ENCODE measurements around the gene HTR3A. TPM values are rescaled to one million over a fixed set of nuclear protein-coding genes. Genes with fewer than 3 reads are reported as not detected.

The HTR3A gene
- total and polyA plus RNA-seq, 2 donors (not counting 1 experiment from before 2014, with no cell fraction given): not detected

DNA sequence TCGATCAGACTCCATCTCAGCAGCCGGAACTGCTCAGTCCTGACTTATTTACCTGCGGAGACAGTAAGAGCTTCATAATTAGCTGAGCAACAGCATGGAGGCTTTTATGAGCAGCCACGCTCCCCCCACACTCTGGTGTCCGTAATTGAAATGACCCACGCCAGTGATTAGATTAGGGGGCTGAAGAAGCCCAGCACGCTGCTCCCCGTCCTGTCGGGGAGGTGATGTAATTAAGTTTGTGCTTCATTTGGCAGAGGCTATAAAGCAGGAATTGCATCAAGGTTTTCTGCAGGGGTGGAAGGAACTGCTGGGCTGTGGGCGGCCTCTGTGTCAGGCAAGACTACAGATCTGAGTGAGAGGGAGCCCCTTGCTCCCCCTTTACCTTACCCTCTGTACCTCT, 22.8 kb upstream of the HTR3A start:
- no peak overlapping the region for H3K9ac ChIP-seq (ENCODE audit: insufficient read depth, low read length)
- DNase-seq (ENCODE audit: low read depth in 2 of 2): no peak
- H2AFZ ChIP-seq (ENCODE audit: low read length): no peak overlapping the region
- H3K36me3 ChIP-seq (ENCODE audit: control insufficient read depth, insufficient read depth, low read length): no peaks in the 10 kb centered on the region
- no peaks in the 10 kb centered on the region for H3K27me3 ChIP-seq (ENCODE audit: control insufficient read depth, insufficient read depth, low read length)
- no peaks in the 10 kb centered on the region for H4K20me1 ChIP-seq (ENCODE audit: control insufficient read depth, extremely low read depth, insufficient read depth, low read length)
- no peaks in the 10 kb centered on the region for H3K79me2 ChIP-seq (ENCODE audit: control insufficient read depth, insufficient read depth, low read length)
- no peak overlapping the region for H3K27ac ChIP-seq (ENCODE audit: insufficient read depth, low read length)
- no peaks in the 10 kb centered on the region for H3K9me3 ChIP-seq (ENCODE audit: control insufficient read depth, insufficient read depth, low read depth, low read length)
- no peak for TF ChIP-seq EZH2 (IDR thresholded peaks at IDR 0.05; ENCODE audit: low read length, missing control alignments)
- TF ChIP-seq, protein P1, sequence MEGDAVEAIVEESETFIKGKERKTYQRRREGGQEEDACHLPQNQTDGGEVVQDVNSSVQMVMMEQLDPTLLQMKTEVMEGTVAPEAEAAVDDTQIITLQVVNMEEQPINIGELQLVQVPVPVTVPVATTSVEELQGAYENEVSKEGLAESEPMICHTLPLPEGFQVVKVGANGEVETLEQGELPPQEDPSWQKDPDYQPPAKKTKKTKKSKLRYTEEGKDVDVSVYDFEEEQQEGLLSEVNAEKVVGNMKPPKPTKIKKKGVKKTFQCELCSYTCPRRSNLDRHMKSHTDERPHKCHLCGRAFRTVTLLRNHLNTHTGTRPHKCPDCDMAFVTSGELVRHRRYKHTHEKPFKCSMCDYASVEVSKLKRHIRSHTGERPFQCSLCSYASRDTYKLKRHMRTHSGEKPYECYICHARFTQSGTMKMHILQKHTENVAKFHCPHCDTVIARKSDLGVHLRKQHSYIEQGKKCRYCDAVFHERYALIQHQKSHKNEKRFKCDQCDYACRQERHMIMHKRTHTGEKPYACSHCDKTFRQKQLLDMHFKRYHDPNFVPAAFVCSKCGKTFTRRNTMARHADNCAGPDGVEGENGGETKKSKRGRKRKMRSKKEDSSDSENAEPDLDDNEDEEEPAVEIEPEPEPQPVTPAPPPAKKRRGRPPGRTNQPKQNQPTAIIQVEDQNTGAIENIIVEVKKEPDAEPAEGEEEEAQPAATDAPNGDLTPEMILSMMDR (conservative IDR thresholded peaks at IDR 0.05 in 1 of 2, IDR thresholded peaks at IDR 0.05 in 1 of 2; ENCODE audit: low read depth in 1 of 2, low read length in 2 of 2): no peak
- H3K4me2 ChIP-seq (ENCODE audit: extremely low read depth, insufficient read depth, low read length): no peak overlapping the region
- H3K4me1 ChIP-seq (ENCODE audit: control insufficient read depth, extremely low read depth, insufficient read depth, low read length): no peaks in the 10 kb centered on the region
- H3K4me3 ChIP-seq (replicated peaks in 1 of 4; ENCODE audit: control extremely low read depth in 1 of 4, insufficient read depth in 1 of 4, low read depth in 3 of 4, low read length in 4 of 4): no peak overlapping the region

DNA sequence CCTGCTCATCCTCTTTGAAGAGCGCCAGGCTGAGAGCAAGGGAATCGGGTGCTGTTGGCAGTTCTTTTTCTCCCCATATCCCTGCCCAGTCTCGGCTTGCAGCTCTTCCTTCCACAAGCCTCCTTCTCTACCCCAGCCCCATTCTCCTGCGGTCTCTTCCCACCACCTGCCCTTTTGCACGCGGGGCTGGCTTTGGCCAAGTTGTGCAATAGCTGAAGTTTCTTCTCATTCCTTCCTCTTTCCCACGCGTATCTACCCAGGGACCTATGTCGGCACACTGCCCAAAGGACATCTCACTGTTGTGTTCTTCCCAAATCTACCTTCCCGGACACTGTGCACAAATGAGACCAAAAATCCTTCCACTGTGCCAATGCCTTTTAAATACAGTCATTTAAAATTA, 22.3 kb upstream of the HTR3A start:
- no peaks in the 10 kb centered on the region for H3K9me3 ChIP-seq (ENCODE audit: control insufficient read depth, insufficient read depth, low read depth, low read length)
- H3K27ac ChIP-seq (ENCODE audit: insufficient read depth, low read length): no peak overlapping the region
- no peak overlapping the region for H3K4me2 ChIP-seq (ENCODE audit: extremely low read depth, insufficient read depth, low read length)
- no peak overlapping the region for H3K9ac ChIP-seq (ENCODE audit: insufficient read depth, low read length)
- H3K27me3 ChIP-seq (ENCODE audit: control insufficient read depth, insufficient read depth, low read length): no peaks in the 10 kb centered on the region
- TF ChIP-seq, protein P1 (conservative IDR thresholded peaks at IDR 0.05 in 1 of 2, IDR thresholded peaks at IDR 0.05 in 1 of 2; ENCODE audit: low read depth in 1 of 2, low read length in 2 of 2): no peak
- TF ChIP-seq EZH2 (IDR thresholded peaks at IDR 0.05; ENCODE audit: low read length, missing control alignments): no peak
- H4K20me1 ChIP-seq (ENCODE audit: control insufficient read depth, extremely low read depth, insufficient read depth, low read length): no peaks in the 10 kb centered on the region
- H3K36me3 ChIP-seq (ENCODE audit: control insufficient read depth, insufficient read depth, low read length): no peaks in the 10 kb centered on the region
- no peaks in the 10 kb centered on the region for H3K79me2 ChIP-seq (ENCODE audit: control insufficient read depth, insufficient read depth, low read length)
- no peaks in the 10 kb centered on the region for H3K4me1 ChIP-seq (ENCODE audit: control insufficient read depth, extremely low read depth, insufficient read depth, low read length)
- no peak overlapping the region for H2AFZ ChIP-seq (ENCODE audit: low read length)
- no peak for DNase-seq (ENCODE audit: low read depth in 2 of 2)
- no peak overlapping the region for H3K4me3 ChIP-seq (replicated peaks in 1 of 4; ENCODE audit: control extremely low read depth in 1 of 4, insufficient read depth in 1 of 4, low read depth in 3 of 4, low read length in 4 of 4)

GRCh38 chr11:113954235-113954634, 20.7 kb upstream of the HTR3A start:
- Histone ChIP-seq H3K4me1 (ENCODE audit: control insufficient read depth, extremely low read depth, insufficient read depth, low read length) (no peaks in the 10 kb centered on the region), H3K79me2 (ENCODE audit: control insufficient read depth, insufficient read depth, low read length) (no peaks in the 10 kb centered on the region), H4K20me1 (ENCODE audit: control insufficient read depth, extremely low read depth, insufficient read depth, low read length) (no peaks in the 10 kb centered on the region), H2AFZ (ENCODE audit: low read length) (no peak overlapping the region), H3K36me3 (ENCODE audit: control insufficient read depth, insufficient read depth, low read length) (no peaks in the 10 kb centered on the region), H3K4me2 (ENCODE audit: extremely low read depth, insufficient read depth, low read length) (no peak overlapping the region), H3K27ac (ENCODE audit: insufficient read depth, low read length) (no peak overlapping the region), H3K4me3 (replicated peaks in 1 of 4; ENCODE audit: control extremely low read depth in 1 of 4, insufficient read depth in 1 of 4, low read depth in 3 of 4, low read length in 4 of 4) (no peak overlapping the region), H3K27me3 (ENCODE audit: control insufficient read depth, insufficient read depth, low read length) (no peaks in the 10 kb centered on the region), H3K9me3 (ENCODE audit: control insufficient read depth, insufficient read depth, low read depth, low read length) (no peaks in the 10 kb centered on the region), H3K9ac (ENCODE audit: insufficient read depth, low read length) (no peak overlapping the region)
- no peak for TF ChIP-seq EZH2 (IDR thresholded peaks at IDR 0.05; ENCODE audit: low read length, missing control alignments)
- TF ChIP-seq, protein P1 (conservative IDR thresholded peaks at IDR 0.05 in 1 of 2, IDR thresholded peaks at IDR 0.05 in 1 of 2; ENCODE audit: low read depth in 1 of 2, low read length in 2 of 2): no peak
- no peak for DNase-seq (ENCODE audit: low read depth in 2 of 2)
